ENCODE measurements around the gene SMARCD1. TPM values are rescaled to one million over a fixed set of nuclear protein-coding genes. Genes with fewer than 3 reads are reported as not detected.

Gene SMARCD1
- total RNA-seq, 1 experiment from 2014 or later = 152 TPM

- H3K9me3 Mint-ChIP-seq = no peaks in the 10 kb centered on the region
- Histone ChIP-seq H3K79me2 (ENCODE audit: insufficient read depth, low read length) (no peaks in the 10 kb centered on the region), H2BK120ac (ENCODE audit: low read depth, low read length, poor library complexity, severe bottlenecking) (no peak overlapping the region), H3K9ac (ENCODE audit: extremely low read depth, insufficient read length, low read length) (no peak overlapping the region), H4K91ac (ENCODE audit: insufficient read length, low read depth, low read length) (no peak overlapping the region), H3K23me2 (ENCODE audit: insufficient read length, low read depth, low read length, poor library complexity, severe bottlenecking) (peaks cover 10% of the 10 kb centered on the region), H2BK20ac (ENCODE audit: low read depth, low read length, poor library complexity, severe bottlenecking) (no peak overlapping the region), H2BK12ac (ENCODE audit: insufficient read length, low read depth, low read length) (no peak overlapping the region), H3K79me1 (ENCODE audit: insufficient read depth, low read depth, low read length, poor library complexity, severe bottlenecking) (no peaks in the 10 kb centered on the region), H4K5ac (ENCODE audit: insufficient read length, low read depth, low read length) (no peak overlapping the region), H3T11ph (ENCODE audit: low read length) (no peak overlapping the region), H2BK15ac (ENCODE audit: low read depth, low read length) (no peak overlapping the region), H3K23ac (ENCODE audit: insufficient read length, low read depth, low read length) (no peak overlapping the region), H3K4me1 (ENCODE audit: insufficient read depth, low read length) (no peaks in the 10 kb centered on the region; the same call in 1 of the 2 replicates), H2AFZ (ENCODE audit: low read length) (no peak overlapping the region), H4K8ac (replicated peaks; ENCODE audit: insufficient read length, low read depth, low read length) (no peak overlapping the region), H3K4ac (ENCODE audit: low read depth, low read length) (no peak overlapping the region), H3K56ac (ENCODE audit: insufficient read length, low read depth, low read length) (no peak overlapping the region), H2BK5ac (ENCODE audit: insufficient read length, low read length) (no peak overlapping the region), H3K27me3 (ENCODE audit: insufficient read depth, low read length) (peaks cover 37% of the 10 kb centered on the region), H3K18ac (ENCODE audit: insufficient read length, low read depth, low read length) (no peak overlapping the region), H3K9me3 (ENCODE audit: control insufficient read depth, low read depth, low read length) (no peaks in the 10 kb centered on the region), H3K27ac (ENCODE audit: insufficient read length, low read depth, low read length) (no peak overlapping the region), H4K20me1 (ENCODE audit: control insufficient read depth, insufficient read depth, insufficient read length) (peaks cover 2% of the 10 kb centered on the region), H3K14ac (ENCODE audit: insufficient read depth, low read length) (no peak overlapping the region), H3K4me2 (ENCODE audit: insufficient read depth, insufficient read length, low read length) (no peak overlapping the region), H2AK5ac (ENCODE audit: insufficient read length, low read length) (no peak overlapping the region)
- DNase-seq = no peak
- peak overlapping the region in 1 of 2 experiments; percentile 60; a peak in 1 of 5 replicates for H3K4me3 Mint-ChIP-seq
- H3K27ac Mint-ChIP-seq = no peak overlapping the region
- H3K4me1 Mint-ChIP-seq = peaks cover 13 to 16% of the 10 kb centered on the region in 2 experiments
- H3K36me3 Mint-ChIP-seq (ENCODE audit: insufficient read depth in 1 of 3, low read depth in 3 of 3) = no peaks in the 10 kb centered on the region
- no CpG with 5 or more reads among the region's 3 CpGs for WGBS (ENCODE audit: extremely low coverage, insufficient read length, low lambda C conversion rate)
- peaks cover 86% of the 10 kb centered on the region for H3K27me3 Mint-ChIP-seq (ENCODE audit: low read depth)
- TF ChIP-seq, protein P1, sequence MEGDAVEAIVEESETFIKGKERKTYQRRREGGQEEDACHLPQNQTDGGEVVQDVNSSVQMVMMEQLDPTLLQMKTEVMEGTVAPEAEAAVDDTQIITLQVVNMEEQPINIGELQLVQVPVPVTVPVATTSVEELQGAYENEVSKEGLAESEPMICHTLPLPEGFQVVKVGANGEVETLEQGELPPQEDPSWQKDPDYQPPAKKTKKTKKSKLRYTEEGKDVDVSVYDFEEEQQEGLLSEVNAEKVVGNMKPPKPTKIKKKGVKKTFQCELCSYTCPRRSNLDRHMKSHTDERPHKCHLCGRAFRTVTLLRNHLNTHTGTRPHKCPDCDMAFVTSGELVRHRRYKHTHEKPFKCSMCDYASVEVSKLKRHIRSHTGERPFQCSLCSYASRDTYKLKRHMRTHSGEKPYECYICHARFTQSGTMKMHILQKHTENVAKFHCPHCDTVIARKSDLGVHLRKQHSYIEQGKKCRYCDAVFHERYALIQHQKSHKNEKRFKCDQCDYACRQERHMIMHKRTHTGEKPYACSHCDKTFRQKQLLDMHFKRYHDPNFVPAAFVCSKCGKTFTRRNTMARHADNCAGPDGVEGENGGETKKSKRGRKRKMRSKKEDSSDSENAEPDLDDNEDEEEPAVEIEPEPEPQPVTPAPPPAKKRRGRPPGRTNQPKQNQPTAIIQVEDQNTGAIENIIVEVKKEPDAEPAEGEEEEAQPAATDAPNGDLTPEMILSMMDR (conservative IDR thresholded peaks at IDR 0.05) = no peak
Observed at GRCh38 chr12:50049254-50050118, 35.7 kb upstream of the SMARCD1 start.

Measured in H9 (cell line).